K562 (cell line): ENCODE measurements around the gene RNF2. TPM values are rescaled to one million over a fixed set of nuclear protein-coding genes. Genes with fewer than 3 reads are reported as not detected.

Experiments used
- CBFA2T2 ChIP-seq: fragments of 450-650 bp; conservative IDR thresholded peaks from 2 replicates; pipeline ENCODE4 v1.6.1; 2017; ENCODE audit warnings: mild to moderate bottlenecking
- ETV6 ChIP-seq, 3 experiments: fragments of 150-350 bp in 1 of 3; sonication (generic) in 1 of 3; formaldehyde crosslinking in 1 of 3; IDR thresholded peaks; 2 replicates each; pipeline versions ENCODE4 v1.6.1 to v1.8.0; 2014 to 2022; ENCODE audit warnings: borderline replicate concordance in 2 of 3, low read depth in 2 of 3, antibody characterized with exemption in 1 of 3, low read length in 1 of 3, mild to moderate bottlenecking in 1 of 3, missing genetic modification reagents in 1 of 3
- FOSL1 ChIP-seq: fragments of 200-800 bp; sonication (Bioruptor generic); conservative IDR thresholded peaks from 2 replicates; pipeline ENCODE4 v1.6.1; 2016; ENCODE audit warnings: missing genetic modification characterization, missing compliant biosample characterization
- KLF13 ChIP-seq: fragments of 450-650 bp; IDR thresholded peaks from 2 replicates; pipeline ENCODE4 v1.6.1; 2016; ENCODE audit warnings: missing genetic modification characterization, low read depth, mild to moderate bottlenecking, missing compliant biosample characterization, moderate library complexity, borderline replicate concordance
- SOX6 ChIP-seq: fragments of 450-650 bp; IDR thresholded peaks from 2 replicates; pipeline ENCODE4 v1.6.1; 2014; ENCODE audit warnings: mild to moderate bottlenecking
- TFAM ChIP-seq: fragments of 250-450 bp; sonication (Bioruptor Pico); conservative IDR thresholded peaks from 2 replicates; pipeline ENCODE4 v1.5.0; 2021; ENCODE audit warnings: mild to moderate bottlenecking, moderate library complexity
- XRCC5 ChIP-seq: fragments of 200-400 bp; formaldehyde crosslinking; IDR thresholded peaks from 2 replicates; pipeline ENCODE4 v1.6.1; 2017; ENCODE audit warnings: low read depth, mild to moderate bottlenecking, low read length
- ZNF717 ChIP-seq: fragments of 250-450 bp; sonication (Bioruptor Pico); IDR thresholded peaks from 2 replicates; pipeline ENCODE4 v1.5.0; 2021
- ZNF778 ChIP-seq: fragments of 450-650 bp; formaldehyde crosslinking; IDR thresholded peaks from 2 replicates; pipeline ENCODE4 v1.4.0; 2020; ENCODE audit warnings: mild to moderate bottlenecking, moderate library complexity
- polyA plus RNA-seq, 8 experiments: library from polyadenylated mRNA; depleted of rRNA in 4 of 8; stranded (reverse) in 5 of 8; unstranded in 3 of 8; fragments of >200 nt; fragmentation: Nextera tagmentation in 2 of 8; fragmentation: Illumina TruSeq in 1 of 8; extraction: Ambion mirVana in 2 of 8; extraction: Trizol in 1 of 8; gene quantifications; 2 replicates each; pipeline versions ENCODE4 v1.2.1 to v1.2.3, GENCODE V29; 2011 to 2014; ENCODE audit warnings: inconsistent platforms in 1 of 8, missing spikeins in 1 of 8
- total RNA-seq, 7 experiments: library from RNA; depleted of rRNA in 6 of 7; stranded (reverse); fragments of >200 nt in 6 of 7; fragmentation: Illumina TruSeq in 2 of 7; extraction: Trizol in 2 of 7; gene quantifications; 2 replicates each; pipeline versions ENCODE4 v1.2.1 to v1.2.3, GENCODE V29; 2011 to 2021; ENCODE audit warnings: low replicate concordance in 1 of 7
- TF ChIP-seq, protein P1 (sequence below): fragments of 450-650 bp; conservative IDR thresholded peaks from 2 replicates; pipeline ENCODE4 v1.6.1; 2016; ENCODE audit warnings: missing genetic modification characterization, low read depth, mild to moderate bottlenecking, missing compliant biosample characterization, moderate library complexity
- TF ChIP-seq, protein P2 (sequence below): fragments of 200-600 bp; sonication (generic); IDR thresholded peaks from one replicate; pipeline ENCODE4 v1.6.1; 2012; ENCODE audit warnings: mild to moderate bottlenecking, low read depth, low read length, inconsistent platforms
- TF ChIP-seq, protein P3 (sequence below): sonication (generic); formaldehyde crosslinking; IDR thresholded peaks from 2 replicates; pipeline ENCODE4 v1.8.1; 2023; ENCODE audit warnings: mild to moderate bottlenecking, missing genetic modification reagents

Gene RNF2
- total and polyA plus RNA-seq, 9 of the 15 experiments (the other 6 are each of a cell fraction or from before 2014, with no cell fraction given), result 7.1 to 66.5 (median 32.9) TPM

DNA sequence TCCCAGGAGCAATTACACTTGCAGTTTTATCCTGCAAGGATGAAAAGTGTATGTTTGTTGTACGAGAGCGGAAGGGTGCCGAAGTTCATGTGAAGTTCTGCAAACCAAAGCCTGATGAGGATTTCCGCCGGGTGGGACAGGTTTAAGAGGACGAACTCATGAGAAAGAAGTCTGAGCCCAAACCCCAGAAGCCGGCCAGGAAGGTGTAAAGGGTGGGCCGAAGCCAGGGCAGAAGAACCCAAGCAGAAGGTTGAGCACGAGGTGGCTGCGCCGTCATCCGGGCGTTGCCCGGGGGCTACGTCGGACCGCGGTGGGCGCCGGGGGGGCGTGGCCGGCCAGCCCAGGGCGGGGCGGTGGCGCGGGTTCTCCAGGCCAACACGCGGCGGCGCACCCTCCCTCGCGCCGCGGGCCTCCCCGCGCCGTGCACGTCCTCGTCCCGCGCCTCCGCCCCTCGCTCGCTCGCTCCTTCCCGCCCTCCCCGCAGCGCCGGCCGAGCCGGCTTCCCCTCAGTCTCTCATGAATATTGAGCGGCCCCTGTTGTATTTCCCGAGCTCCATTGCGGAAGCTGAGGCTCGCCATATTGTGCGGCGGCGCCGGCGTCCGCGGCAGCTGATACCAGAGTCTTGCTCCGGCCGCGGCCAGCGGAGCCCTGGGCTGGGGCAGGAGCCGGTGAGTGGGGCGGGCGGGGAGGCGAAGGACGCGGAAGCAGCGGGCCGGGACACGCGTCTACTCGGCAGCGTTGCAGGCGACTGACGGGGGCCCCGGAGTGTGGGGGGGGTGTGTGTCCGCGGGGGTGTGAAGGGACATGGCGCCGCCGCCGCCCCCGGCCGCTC is at the start of gene RNF2 (continued):
- TF ChIP-seq FOSL1 (no peak), XRCC5 (no peak), ZNF778 (no peak), CBFA2T2 (no peak), KLF13 (peak; percentile 89; the same call in 1 of the 2 replicates), TFAM (CRISPR knock-in tag) (no peak), SOX6 (no peak), ETV6 (IDR thresholded peaks at IDR 0.05; ENCODE audit: borderline replicate concordance in 1 of 2, low read depth in 2 of 2, low read length in 1 of 2) (no peak), ETV6 (CRISPR knock-in tag; IDR thresholded peaks at IDR 0.05; ENCODE audit: borderline replicate concordance) (no peak), ZNF717 (CRISPR knock-in tag) (no peak)
- TF ChIP-seq, protein P1, sequence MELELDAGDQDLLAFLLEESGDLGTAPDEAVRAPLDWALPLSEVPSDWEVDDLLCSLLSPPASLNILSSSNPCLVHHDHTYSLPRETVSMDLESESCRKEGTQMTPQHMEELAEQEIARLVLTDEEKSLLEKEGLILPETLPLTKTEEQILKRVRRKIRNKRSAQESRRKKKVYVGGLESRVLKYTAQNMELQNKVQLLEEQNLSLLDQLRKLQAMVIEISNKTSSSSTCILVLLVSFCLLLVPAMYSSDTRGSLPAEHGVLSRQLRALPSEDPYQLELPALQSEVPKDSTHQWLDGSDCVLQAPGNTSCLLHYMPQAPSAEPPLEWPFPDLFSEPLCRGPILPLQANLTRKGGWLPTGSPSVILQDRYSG, result no peak
- TF ChIP-seq, protein P2, sequence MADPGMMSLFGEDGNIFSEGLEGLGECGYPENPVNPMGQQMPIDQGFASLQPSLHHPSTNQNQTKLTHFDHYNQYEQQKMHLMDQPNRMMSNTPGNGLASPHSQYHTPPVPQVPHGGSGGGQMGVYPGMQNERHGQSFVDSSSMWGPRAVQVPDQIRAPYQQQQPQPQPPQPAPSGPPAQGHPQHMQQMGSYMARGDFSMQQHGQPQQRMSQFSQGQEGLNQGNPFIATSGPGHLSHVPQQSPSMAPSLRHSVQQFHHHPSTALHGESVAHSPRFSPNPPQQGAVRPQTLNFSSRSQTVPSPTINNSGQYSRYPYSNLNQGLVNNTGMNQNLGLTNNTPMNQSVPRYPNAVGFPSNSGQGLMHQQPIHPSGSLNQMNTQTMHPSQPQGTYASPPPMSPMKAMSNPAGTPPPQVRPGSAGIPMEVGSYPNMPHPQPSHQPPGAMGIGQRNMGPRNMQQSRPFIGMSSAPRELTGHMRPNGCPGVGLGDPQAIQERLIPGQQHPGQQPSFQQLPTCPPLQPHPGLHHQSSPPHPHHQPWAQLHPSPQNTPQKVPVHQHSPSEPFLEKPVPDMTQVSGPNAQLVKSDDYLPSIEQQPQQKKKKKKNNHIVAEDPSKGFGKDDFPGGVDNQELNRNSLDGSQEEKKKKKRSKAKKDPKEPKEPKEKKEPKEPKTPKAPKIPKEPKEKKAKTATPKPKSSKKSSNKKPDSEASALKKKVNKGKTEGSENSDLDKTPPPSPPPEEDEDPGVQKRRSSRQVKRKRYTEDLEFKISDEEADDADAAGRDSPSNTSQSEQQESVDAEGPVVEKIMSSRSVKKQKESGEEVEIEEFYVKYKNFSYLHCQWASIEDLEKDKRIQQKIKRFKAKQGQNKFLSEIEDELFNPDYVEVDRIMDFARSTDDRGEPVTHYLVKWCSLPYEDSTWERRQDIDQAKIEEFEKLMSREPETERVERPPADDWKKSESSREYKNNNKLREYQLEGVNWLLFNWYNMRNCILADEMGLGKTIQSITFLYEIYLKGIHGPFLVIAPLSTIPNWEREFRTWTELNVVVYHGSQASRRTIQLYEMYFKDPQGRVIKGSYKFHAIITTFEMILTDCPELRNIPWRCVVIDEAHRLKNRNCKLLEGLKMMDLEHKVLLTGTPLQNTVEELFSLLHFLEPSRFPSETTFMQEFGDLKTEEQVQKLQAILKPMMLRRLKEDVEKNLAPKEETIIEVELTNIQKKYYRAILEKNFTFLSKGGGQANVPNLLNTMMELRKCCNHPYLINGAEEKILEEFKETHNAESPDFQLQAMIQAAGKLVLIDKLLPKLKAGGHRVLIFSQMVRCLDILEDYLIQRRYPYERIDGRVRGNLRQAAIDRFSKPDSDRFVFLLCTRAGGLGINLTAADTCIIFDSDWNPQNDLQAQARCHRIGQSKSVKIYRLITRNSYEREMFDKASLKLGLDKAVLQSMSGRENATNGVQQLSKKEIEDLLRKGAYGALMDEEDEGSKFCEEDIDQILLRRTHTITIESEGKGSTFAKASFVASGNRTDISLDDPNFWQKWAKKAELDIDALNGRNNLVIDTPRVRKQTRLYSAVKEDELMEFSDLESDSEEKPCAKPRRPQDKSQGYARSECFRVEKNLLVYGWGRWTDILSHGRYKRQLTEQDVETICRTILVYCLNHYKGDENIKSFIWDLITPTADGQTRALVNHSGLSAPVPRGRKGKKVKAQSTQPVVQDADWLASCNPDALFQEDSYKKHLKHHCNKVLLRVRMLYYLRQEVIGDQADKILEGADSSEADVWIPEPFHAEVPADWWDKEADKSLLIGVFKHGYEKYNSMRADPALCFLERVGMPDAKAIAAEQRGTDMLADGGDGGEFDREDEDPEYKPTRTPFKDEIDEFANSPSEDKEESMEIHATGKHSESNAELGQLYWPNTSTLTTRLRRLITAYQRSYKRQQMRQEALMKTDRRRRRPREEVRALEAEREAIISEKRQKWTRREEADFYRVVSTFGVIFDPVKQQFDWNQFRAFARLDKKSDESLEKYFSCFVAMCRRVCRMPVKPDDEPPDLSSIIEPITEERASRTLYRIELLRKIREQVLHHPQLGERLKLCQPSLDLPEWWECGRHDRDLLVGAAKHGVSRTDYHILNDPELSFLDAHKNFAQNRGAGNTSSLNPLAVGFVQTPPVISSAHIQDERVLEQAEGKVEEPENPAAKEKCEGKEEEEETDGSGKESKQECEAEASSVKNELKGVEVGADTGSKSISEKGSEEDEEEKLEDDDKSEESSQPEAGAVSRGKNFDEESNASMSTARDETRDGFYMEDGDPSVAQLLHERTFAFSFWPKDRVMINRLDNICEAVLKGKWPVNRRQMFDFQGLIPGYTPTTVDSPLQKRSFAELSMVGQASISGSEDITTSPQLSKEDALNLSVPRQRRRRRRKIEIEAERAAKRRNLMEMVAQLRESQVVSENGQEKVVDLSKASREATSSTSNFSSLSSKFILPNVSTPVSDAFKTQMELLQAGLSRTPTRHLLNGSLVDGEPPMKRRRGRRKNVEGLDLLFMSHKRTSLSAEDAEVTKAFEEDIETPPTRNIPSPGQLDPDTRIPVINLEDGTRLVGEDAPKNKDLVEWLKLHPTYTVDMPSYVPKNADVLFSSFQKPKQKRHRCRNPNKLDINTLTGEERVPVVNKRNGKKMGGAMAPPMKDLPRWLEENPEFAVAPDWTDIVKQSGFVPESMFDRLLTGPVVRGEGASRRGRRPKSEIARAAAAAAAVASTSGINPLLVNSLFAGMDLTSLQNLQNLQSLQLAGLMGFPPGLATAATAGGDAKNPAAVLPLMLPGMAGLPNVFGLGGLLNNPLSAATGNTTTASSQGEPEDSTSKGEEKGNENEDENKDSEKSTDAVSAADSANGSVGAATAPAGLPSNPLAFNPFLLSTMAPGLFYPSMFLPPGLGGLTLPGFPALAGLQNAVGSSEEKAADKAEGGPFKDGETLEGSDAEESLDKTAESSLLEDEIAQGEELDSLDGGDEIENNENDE, result no peak
- TF ChIP-seq, protein P3, sequence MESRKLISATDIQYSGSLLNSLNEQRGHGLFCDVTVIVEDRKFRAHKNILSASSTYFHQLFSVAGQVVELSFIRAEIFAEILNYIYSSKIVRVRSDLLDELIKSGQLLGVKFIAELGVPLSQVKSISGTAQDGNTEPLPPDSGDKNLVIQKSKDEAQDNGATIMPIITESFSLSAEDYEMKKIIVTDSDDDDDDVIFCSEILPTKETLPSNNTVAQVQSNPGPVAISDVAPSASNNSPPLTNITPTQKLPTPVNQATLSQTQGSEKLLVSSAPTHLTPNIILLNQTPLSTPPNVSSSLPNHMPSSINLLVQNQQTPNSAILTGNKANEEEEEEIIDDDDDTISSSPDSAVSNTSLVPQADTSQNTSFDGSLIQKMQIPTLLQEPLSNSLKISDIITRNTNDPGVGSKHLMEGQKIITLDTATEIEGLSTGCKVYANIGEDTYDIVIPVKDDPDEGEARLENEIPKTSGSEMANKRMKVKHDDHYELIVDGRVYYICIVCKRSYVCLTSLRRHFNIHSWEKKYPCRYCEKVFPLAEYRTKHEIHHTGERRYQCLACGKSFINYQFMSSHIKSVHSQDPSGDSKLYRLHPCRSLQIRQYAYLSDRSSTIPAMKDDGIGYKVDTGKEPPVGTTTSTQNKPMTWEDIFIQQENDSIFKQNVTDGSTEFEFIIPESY (CRISPR knock-in tag), result no peak
